GM19099 (cell line): ENCODE data around the gene PTPRM.

Experiments used
- POLR2A ChIP-seq: IDR thresholded peaks from 3 replicates; pipeline ENCODE4 v1.6.1; 2011; ENCODE audit warnings: low read depth; ENCODE audit not compliant: insufficient read length; ENCODE audit errors: extremely low read depth

Gene PTPRM

DNA sequence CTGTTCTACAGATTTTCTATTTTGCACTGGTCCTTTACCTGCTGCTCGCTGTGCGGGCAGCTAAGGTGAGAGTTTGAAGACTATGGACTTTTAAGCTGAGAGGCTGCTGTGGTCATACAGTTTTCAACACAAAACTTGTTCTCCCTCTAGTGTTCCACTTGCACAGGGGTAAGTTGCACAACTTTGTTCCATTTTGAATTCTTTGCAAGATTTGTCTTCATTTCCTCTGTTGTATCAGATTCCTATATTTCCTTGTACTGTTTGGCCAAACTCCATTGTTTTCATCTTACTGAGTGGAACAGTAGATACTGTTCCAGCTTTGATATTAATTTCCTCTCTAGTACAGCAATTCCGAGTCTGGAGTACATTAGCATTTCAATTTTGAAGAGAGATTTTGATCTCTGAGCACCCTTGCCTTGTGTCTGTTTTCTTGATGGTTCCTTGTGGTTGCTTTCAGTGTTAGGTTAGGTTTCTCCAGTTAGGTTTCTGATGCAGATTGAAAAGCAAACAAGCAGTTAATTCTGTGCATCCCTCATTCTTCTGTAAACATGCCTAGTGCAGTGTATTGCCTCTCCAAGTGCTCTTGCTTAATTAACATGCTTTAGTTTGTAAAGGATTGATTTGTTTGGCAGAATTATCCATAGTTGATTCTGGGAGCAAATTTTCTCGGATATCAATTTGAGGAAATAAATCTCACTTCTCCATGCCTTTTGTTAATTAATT is 188.8 kb downstream of the PTPRM start:
- no peak for TF ChIP-seq POLR2A

GRCh38 chr18:7757175-7757574 is 190.1 kb downstream of the PTPRM start:
- TF ChIP-seq POLR2A = no peak

DNA sequence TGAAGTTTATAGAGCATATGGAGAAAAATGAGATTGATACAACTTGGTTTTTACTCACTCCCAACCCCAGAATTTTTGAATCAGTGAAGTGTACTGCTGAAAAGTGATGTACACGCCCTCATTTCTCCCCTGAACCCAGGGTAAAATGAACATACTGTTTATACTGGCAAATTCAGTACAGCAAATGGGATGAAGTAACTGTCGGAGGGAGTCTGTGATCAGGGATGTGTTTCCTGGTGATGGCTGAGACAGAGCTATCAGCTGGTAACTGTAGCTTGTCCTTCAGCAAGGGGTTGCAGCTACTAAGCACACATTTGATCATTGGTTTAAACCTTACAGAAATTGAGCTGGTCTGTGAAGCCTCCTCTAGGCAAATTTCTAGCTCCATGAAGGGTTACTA is 191.6 kb downstream of the PTPRM start:
- no peak for TF ChIP-seq POLR2A

- no peak for TF ChIP-seq POLR2A
These were observed 194.1 kb downstream of the PTPRM start for GRCh38 chr18:7760967-7761948.

- no peak for TF ChIP-seq POLR2A
These were observed 197.3 kb downstream of the PTPRM start for GRCh38 chr18:7764405-7764804.

DNA sequence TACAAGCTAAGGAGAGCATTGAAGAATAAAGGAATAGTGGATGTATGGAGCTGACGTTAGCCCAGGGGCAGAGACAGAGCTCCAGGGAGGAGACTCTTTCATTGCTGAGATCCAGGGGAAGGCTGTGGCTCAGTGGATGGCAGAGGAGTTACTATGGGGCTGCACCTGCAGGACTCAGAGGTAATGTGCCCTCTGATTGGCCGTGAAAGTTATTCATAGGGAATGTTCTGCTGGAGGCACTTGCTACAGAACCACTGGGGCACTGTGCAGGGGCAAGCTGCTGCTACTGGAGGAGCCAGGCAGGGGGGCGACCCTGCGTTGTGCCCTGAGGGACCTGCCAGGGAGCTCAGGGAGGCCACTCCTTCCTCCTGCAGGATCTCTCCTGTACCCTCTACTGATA is 199.2 kb downstream of the PTPRM start:
- no peak for TF ChIP-seq POLR2A

DNA sequence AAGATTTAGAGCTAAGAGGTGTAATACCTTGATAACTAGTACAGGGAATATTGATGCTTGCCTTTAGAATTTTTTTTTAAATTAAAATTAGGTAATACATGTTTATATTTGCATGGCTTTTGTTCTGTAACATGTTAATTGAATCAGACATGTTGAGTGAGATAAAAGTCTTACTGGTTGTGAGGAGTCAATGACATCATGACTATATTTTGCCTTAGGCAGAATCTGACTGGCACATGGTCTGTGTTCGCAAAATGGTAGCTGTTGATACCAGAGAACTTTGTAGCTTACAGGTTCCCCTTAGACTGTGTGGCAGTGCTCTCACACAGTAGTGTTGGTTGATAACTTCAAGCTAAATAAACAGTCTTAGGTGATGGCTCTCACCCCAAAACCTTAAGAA is 199.7 kb downstream of the PTPRM start:
- no peak for TF ChIP-seq POLR2A

DNA sequence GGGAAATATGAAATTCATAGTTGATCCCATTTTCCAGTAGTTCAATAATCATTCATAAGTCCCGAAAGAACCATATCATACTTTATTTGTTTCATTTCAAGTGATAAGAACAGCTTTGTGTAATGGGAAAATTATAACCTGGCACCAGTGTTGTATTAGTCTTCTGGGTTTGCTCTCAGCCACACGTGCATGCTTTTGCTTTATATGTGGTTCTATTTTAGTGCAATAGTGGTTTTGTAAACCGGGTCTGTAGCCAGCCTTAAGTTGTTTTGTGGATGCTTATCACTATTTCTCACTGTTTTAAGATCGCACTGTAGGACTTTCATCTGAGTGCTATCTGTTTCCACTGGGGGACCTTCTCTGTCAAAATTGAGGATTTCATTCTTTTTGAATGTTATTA is 203.8 kb downstream of the PTPRM start:
- TF ChIP-seq POLR2A = no peak

DNA sequence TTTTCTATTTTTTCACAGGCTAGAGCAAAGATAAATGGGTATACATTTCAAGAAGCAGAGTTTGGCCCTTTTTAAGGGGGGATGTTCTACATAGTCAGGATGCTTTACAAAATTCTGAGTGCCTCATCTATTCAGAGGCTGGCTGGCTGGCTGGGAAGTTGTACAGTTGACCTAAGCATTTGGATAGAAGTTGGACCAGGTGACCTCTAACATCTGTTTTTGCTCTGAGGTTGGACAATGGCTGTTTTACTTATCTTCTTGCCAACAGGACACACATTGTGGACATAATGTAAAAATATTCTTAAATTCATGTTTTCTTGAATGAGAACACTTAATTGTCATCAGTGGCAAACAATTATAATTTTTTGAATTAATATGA is 205.4 kb downstream of the PTPRM start:
- TF ChIP-seq POLR2A = no peak

DNA sequence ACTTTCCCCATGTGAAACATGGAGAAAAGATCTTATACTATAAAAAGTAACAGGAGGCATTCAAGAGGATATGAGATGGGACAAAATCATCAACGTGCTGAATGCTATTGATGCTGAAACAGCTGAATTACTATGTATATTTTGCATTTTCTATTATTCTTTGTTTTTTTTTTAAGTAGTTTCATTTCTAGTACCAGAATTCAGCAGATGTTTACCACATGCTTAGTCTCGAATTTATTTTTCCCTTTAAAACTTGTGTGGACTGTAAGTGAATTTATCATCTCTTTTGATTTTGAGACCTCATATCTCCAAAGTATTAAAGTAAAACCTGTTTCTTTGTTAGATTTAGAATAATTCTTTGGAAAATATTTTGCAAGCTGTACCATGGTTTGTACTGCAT is 205.8 kb downstream of the PTPRM start:
- TF ChIP-seq POLR2A = no peak

DNA sequence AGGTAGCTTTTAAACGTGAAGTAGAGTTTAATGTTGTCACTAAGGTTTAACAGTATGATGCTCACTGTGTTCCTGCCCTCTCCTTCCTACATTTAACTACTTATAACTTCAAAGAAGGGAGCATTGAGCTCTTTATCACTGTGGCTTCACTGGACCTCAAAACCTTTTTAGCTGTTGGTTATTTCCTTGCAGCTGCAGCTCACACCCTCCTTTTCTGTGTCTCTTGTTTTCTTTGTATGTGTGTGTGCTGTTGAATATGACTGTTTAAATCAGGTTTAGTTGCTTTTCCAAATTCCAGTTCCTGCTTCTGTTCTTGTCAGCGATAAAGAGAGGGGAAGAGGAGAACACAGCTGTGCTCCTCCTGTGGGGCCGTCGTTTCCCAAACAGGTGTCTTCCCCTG is 208.0 kb downstream of the PTPRM start:
- TF ChIP-seq POLR2A = no peak

GRCh38 chr18:7775843-7776242 is 208.7 kb downstream of the PTPRM start:
- no peak for TF ChIP-seq POLR2A

DNA sequence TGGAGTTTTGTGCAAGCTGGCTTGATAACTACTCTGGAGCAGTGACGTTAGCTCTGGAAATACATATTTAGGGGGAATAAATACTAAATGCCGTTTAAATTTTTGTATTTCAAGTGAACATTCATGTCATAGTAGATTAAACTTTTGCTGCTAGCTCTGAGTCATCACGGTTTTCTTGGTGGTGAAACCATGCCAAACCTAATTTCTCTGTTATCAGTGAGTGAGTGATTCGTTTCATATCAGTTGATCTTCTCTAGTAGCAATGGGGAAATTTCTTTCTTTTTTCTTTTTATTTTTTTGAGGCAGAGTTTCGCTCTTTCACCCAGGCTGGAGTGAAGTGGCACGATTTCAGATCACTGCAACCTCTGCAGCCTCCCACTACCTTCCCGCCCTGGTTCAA is 211.1 kb downstream of the PTPRM start:
- no peak for TF ChIP-seq POLR2A

GRCh38 chr18:7779211-7779610 is 212.1 kb downstream of the PTPRM start:
- TF ChIP-seq POLR2A = no peak

DNA sequence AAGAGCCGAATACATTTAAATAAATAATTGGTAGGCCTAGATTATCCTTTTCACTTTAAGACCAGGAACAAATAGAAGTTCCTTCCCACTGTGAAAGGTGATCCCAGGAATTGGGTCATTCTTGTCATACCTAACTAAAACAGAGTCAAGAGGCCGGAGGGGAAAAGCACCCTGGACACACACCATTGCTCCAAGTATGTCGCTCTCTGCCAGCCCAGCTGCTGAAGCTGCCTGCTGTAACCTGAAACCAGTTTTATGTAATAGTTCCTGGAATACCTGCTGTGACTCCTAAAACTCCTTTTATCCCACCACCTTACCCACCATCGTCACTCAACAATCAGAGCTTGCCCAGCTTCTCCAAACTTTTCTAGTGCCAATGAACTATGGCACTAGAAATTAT is 217.1 kb downstream of the PTPRM start:
- TF ChIP-seq POLR2A = no peak

DNA sequence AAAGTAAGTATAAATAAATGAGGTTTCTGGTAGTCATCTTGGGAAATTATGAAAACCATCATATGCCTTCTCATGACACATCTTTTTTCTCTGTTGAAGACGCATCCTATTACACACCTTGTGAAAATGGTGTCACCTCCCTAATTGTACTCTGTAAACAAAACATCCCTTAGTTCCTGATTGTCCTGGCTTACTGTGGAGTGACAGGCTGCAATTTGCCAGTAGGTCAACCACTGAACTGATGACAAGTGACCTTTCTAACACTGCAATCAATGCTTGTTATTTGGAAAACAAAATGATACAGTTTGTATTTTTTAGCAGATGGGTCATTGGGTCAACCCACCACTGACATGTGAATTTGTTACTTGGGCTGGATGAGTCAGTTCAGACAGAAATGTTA is 219.5 kb downstream of the PTPRM start:
- TF ChIP-seq POLR2A = no peak
